ENCODE data around the gene DHX35.
"Not testable (repeated sequence)": the region's sequence is repeated elsewhere in the genome, so short reads cannot be mapped to it uniquely, and the experiment has no call there.

DHX35 gene

GRCh38 chr20:38995536-38996044 lies 33.4 kb downstream of the DHX35 start:
- H2BK15ac ChIP-seq (ENCODE audit: low read length) = no peak overlapping the region
- no peaks in the 10 kb centered on the region for H3K4me1 ChIP-seq (ENCODE audit: control insufficient read depth in 2 of 2, insufficient read depth in 1 of 2, low read depth in 1 of 2, low read length in 2 of 2)
- no peak overlapping the region for H3K4me3 ChIP-seq (ENCODE audit: low read length in 2 of 2)
- no peaks in the 10 kb centered on the region for H3K79me1 ChIP-seq (ENCODE audit: low read depth, low read length)
- no CpG with 5 or more reads among the region's 3 CpGs for WGBS, 2 donors (ENCODE audit: extremely low coverage in 2 of 2, insufficient read length in 2 of 2, insufficient replicate concordance in 1 of 2)
- no peak overlapping the region for H3K27ac ChIP-seq (replicated peaks; ENCODE audit: low read length)
- H4K8ac ChIP-seq (ENCODE audit: low read depth, low read length) = no peak overlapping the region
- no peak overlapping the region for H4K91ac ChIP-seq (ENCODE audit: low read depth, low read length, poor library complexity)
- H3K9ac ChIP-seq (ENCODE audit: low read depth, low read length, poor library complexity) = no peak overlapping the region
- H2BK12ac ChIP-seq (ENCODE audit: low read length) = no peak overlapping the region
- H2AK5ac ChIP-seq (ENCODE audit: low read depth, low read length) = no peak overlapping the region
- no peak overlapping the region for H3K23ac ChIP-seq (ENCODE audit: low read depth, low read length, poor library complexity)
- no peak overlapping the region for H3K4me2 ChIP-seq (ENCODE audit: insufficient read depth, low read length, poor library complexity, severe bottlenecking)
- H3K14ac ChIP-seq (ENCODE audit: low read length) = no peak overlapping the region
- no peak overlapping the region for H2BK5ac ChIP-seq (ENCODE audit: low read length)
- no peak overlapping the region for H2BK120ac ChIP-seq (ENCODE audit: low read depth, low read length)
- H3K9me3 ChIP-seq (replicated peaks in 1 of 2; ENCODE audit: control insufficient read depth in 2 of 2, insufficient read depth in 1 of 2, low read depth in 1 of 2, low read length in 2 of 2) = no peaks in the 10 kb centered on the region
- no peak overlapping the region for H3K18ac ChIP-seq (ENCODE audit: low read length)
- H3K4ac ChIP-seq (ENCODE audit: low read length) = no peak overlapping the region
- H3K36me3 ChIP-seq (replicated peaks in 1 of 2; ENCODE audit: control insufficient read depth in 2 of 2, insufficient read depth in 2 of 2, low read length in 2 of 2) = peaks cover 23 to 72% of the 10 kb centered on the region in 2 donors
- H2AFZ ChIP-seq (ENCODE audit: low read length) = no peak overlapping the region
- H3K27me3 ChIP-seq (ENCODE audit: control insufficient read depth in 3 of 3, insufficient read depth in 3 of 3, low read depth in 1 of 3, low read length in 3 of 3) = no peaks in the 10 kb centered on the region
- no peak for DNase-seq (ENCODE audit: low spot score)

- H3K18ac ChIP-seq (ENCODE audit: low read length); H2BK15ac ChIP-seq (ENCODE audit: low read length); H2BK120ac ChIP-seq (ENCODE audit: low read depth, low read length); H2AFZ ChIP-seq (ENCODE audit: low read length); H2BK5ac ChIP-seq (ENCODE audit: low read length); H3K14ac ChIP-seq (ENCODE audit: low read length); H2AK5ac ChIP-seq (ENCODE audit: low read depth, low read length); DNase-seq (ENCODE audit: low spot score); H3K4ac ChIP-seq (ENCODE audit: low read length); H3K27me3 ChIP-seq (ENCODE audit: control insufficient read depth in 3 of 3, insufficient read depth in 3 of 3, low read depth in 1 of 3, low read length in 3 of 3); H4K8ac ChIP-seq (ENCODE audit: low read depth, low read length); H3K4me1 ChIP-seq (ENCODE audit: control insufficient read depth in 2 of 2, insufficient read depth in 1 of 2, low read depth in 1 of 2, low read length in 2 of 2); H3K79me1 ChIP-seq (ENCODE audit: low read depth, low read length); H3K4me2 ChIP-seq (ENCODE audit: insufficient read depth, low read length, poor library complexity, severe bottlenecking); H3K4me3 ChIP-seq (ENCODE audit: low read length in 2 of 2); H2BK12ac ChIP-seq (ENCODE audit: low read length); H3K27ac ChIP-seq (replicated peaks; ENCODE audit: low read length); H4K91ac ChIP-seq (ENCODE audit: low read depth, low read length, poor library complexity); H3K9me3 ChIP-seq (replicated peaks in 1 of 2; ENCODE audit: control insufficient read depth in 2 of 2, insufficient read depth in 1 of 2, low read depth in 1 of 2, low read length in 2 of 2); H3K9ac ChIP-seq (ENCODE audit: low read depth, low read length, poor library complexity); H3K23ac ChIP-seq (ENCODE audit: low read depth, low read length, poor library complexity): not testable (repeated sequence)
- no CpG with 5 or more reads among the region's 1 CpG for WGBS, 2 donors (ENCODE audit: extremely low coverage in 2 of 2, insufficient read length in 2 of 2, insufficient replicate concordance in 1 of 2)
- peaks cover 29 to 72% of the 10 kb centered on the region in 2 donors for H3K36me3 ChIP-seq (replicated peaks in 1 of 2; ENCODE audit: control insufficient read depth in 2 of 2, insufficient read depth in 2 of 2, low read length in 2 of 2)
Measured at GRCh38 chr20:38996866-38997265, 34.7 kb downstream of the DHX35 start.

GRCh38 chr20:38997622-38998021 lies 35.5 kb downstream of the DHX35 start:
- no peak overlapping the region for H3K27ac ChIP-seq (replicated peaks; ENCODE audit: low read length)
- H3K18ac ChIP-seq (ENCODE audit: low read length) = no peak overlapping the region
- no peak overlapping the region for H4K91ac ChIP-seq (ENCODE audit: low read depth, low read length, poor library complexity)
- no peak overlapping the region for H3K4me2 ChIP-seq (ENCODE audit: insufficient read depth, low read length, poor library complexity, severe bottlenecking)
- H3K9ac ChIP-seq (ENCODE audit: low read depth, low read length, poor library complexity) = peak overlapping the region; percentile 32
- no peak overlapping the region for H2AK5ac ChIP-seq (ENCODE audit: low read depth, low read length)
- no peak for DNase-seq (ENCODE audit: low spot score)
- H3K27me3 ChIP-seq (ENCODE audit: control insufficient read depth in 3 of 3, insufficient read depth in 3 of 3, low read depth in 1 of 3, low read length in 3 of 3) = no peaks in the 10 kb centered on the region
- no peak overlapping the region for H3K4me3 ChIP-seq (ENCODE audit: low read length in 2 of 2)
- H2BK12ac ChIP-seq (ENCODE audit: low read length) = no peak overlapping the region
- no peak overlapping the region for H3K14ac ChIP-seq (ENCODE audit: low read length)
- H2AFZ ChIP-seq (ENCODE audit: low read length) = no peak overlapping the region
- 100% methylated on average over 2 of the region's 8 CpGs for WGBS, 2 donors (ENCODE audit: extremely low coverage in 2 of 2, insufficient read length in 2 of 2, insufficient replicate concordance in 1 of 2)
- no peaks in the 10 kb centered on the region for H3K79me1 ChIP-seq (ENCODE audit: low read depth, low read length)
- no peaks in the 10 kb centered on the region for H3K9me3 ChIP-seq (replicated peaks in 1 of 2; ENCODE audit: control insufficient read depth in 2 of 2, insufficient read depth in 1 of 2, low read depth in 1 of 2, low read length in 2 of 2)
- H2BK120ac ChIP-seq (ENCODE audit: low read depth, low read length) = no peak overlapping the region
- peaks cover 31 to 72% of the 10 kb centered on the region in 2 donors for H3K36me3 ChIP-seq (replicated peaks in 1 of 2; ENCODE audit: control insufficient read depth in 2 of 2, insufficient read depth in 2 of 2, low read length in 2 of 2)
- H3K4ac ChIP-seq (ENCODE audit: low read length) = no peak overlapping the region
- H2BK15ac ChIP-seq (ENCODE audit: low read length) = no peak overlapping the region
- H2BK5ac ChIP-seq (ENCODE audit: low read length) = no peak overlapping the region
- H3K4me1 ChIP-seq (ENCODE audit: control insufficient read depth in 2 of 2, insufficient read depth in 1 of 2, low read depth in 1 of 2, low read length in 2 of 2) = no peaks in the 10 kb centered on the region
- H4K8ac ChIP-seq (ENCODE audit: low read depth, low read length) = no peak overlapping the region
- no peak overlapping the region for H3K23ac ChIP-seq (ENCODE audit: low read depth, low read length, poor library complexity)

- Histone ChIP-seq H3K4me1 (ENCODE audit: control insufficient read depth in 2 of 2, insufficient read depth in 1 of 2, low read depth in 1 of 2, low read length in 2 of 2) (no peaks in the 10 kb centered on the region), H3K14ac (ENCODE audit: low read length) (no peak overlapping the region), H3K36me3 (replicated peaks in 1 of 2; ENCODE audit: control insufficient read depth in 2 of 2, insufficient read depth in 2 of 2, low read length in 2 of 2) (peaks cover 37 to 85% of the 10 kb centered on the region in 2 donors), H4K91ac (ENCODE audit: low read depth, low read length, poor library complexity) (no peak overlapping the region), H3K4me3 (ENCODE audit: low read length in 2 of 2) (no peak overlapping the region), H2BK12ac (ENCODE audit: low read length) (no peak overlapping the region), H3K18ac (ENCODE audit: low read length) (no peak overlapping the region), H2BK120ac (ENCODE audit: low read depth, low read length) (no peak overlapping the region), H3K27me3 (ENCODE audit: control insufficient read depth in 3 of 3, insufficient read depth in 3 of 3, low read depth in 1 of 3, low read length in 3 of 3) (no peaks in the 10 kb centered on the region), H3K27ac (replicated peaks; ENCODE audit: low read length) (no peak overlapping the region), H2BK15ac (ENCODE audit: low read length) (no peak overlapping the region), H2AK5ac (ENCODE audit: low read depth, low read length) (no peak overlapping the region), H2AFZ (ENCODE audit: low read length) (no peak overlapping the region), H3K4ac (ENCODE audit: low read length) (no peak overlapping the region), H3K79me1 (ENCODE audit: low read depth, low read length) (no peaks in the 10 kb centered on the region), H4K8ac (ENCODE audit: low read depth, low read length) (no peak overlapping the region), H2BK5ac (ENCODE audit: low read length) (no peak overlapping the region), H3K23ac (ENCODE audit: low read depth, low read length, poor library complexity) (peak overlapping the region; percentile 4), H3K4me2 (ENCODE audit: insufficient read depth, low read length, poor library complexity, severe bottlenecking) (no peak overlapping the region), H3K9ac (ENCODE audit: low read depth, low read length, poor library complexity) (no peak overlapping the region), H3K9me3 (replicated peaks in 1 of 2; ENCODE audit: control insufficient read depth in 2 of 2, insufficient read depth in 1 of 2, low read depth in 1 of 2, low read length in 2 of 2) (no peaks in the 10 kb centered on the region)
- no CpG with 5 or more reads among the region's 3 CpGs for WGBS, 2 donors (ENCODE audit: extremely low coverage in 2 of 2, insufficient read length in 2 of 2, insufficient replicate concordance in 1 of 2)
- DNase-seq (ENCODE audit: low spot score) = no peak
Measured at GRCh38 chr20:38999217-38999616, 37.1 kb downstream of the DHX35 start.
